ENCODE data around the gene DUS1L.

DNA sequence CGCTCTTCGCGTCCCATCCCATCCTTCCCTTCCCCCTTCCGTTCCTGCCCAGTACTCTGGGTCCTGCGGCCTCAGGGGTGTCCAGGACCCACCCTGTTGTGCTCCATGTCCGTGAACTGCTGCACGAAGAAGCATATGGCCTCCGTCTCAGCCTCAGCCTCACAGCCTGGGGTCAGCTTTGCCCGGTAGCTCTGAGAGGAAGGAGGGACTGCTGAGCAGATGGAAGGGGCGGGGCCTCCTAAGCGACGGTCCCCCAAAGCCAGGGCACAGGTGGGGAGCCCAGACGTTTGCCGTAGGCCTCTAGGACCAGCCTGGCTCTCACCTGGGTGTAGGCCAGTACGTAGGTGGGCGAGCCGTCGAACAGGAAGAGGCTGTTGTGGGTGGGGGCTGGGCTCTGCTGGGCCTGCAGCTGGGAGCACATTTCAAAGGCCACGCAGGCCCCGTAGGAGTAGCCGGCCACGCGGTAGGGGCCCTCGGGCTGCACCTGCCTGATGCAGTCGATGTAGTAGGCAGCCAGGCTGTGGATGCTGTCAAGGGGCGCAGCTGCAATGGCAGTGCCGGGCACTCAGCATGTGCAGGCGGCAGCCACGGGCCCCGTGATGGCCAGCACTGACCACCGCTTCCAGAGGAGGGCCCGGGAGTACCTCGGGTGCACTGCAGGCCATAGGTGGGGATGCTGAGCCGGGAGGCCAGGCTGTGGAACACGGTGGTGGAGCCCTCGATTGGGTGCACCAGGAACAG, 14.6 kb upstream of the DUS1L start:
- TF ChIP-seq, protein P1, sequence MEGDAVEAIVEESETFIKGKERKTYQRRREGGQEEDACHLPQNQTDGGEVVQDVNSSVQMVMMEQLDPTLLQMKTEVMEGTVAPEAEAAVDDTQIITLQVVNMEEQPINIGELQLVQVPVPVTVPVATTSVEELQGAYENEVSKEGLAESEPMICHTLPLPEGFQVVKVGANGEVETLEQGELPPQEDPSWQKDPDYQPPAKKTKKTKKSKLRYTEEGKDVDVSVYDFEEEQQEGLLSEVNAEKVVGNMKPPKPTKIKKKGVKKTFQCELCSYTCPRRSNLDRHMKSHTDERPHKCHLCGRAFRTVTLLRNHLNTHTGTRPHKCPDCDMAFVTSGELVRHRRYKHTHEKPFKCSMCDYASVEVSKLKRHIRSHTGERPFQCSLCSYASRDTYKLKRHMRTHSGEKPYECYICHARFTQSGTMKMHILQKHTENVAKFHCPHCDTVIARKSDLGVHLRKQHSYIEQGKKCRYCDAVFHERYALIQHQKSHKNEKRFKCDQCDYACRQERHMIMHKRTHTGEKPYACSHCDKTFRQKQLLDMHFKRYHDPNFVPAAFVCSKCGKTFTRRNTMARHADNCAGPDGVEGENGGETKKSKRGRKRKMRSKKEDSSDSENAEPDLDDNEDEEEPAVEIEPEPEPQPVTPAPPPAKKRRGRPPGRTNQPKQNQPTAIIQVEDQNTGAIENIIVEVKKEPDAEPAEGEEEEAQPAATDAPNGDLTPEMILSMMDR (conservative IDR thresholded peaks at IDR 0.05; ENCODE audit: low read length) = no peak
- TF ChIP-seq EZH2phosphoT487 (IDR thresholded peaks at IDR 0.05; ENCODE audit: borderline replicate concordance) = no peak
